Urinary bladder (tissue), 4 donors: Measurements from ENCODE around the gene ACTN1. TPM values are rescaled to one million over a fixed set of nuclear protein-coding genes. Genes with fewer than 3 reads are reported as not detected.

Experiments used
- DNase-seq: peaks from one replicate; pipeline ENCODE4 v3.0.0-alpha.2; 2015; ENCODE audit errors: extremely low spot score
- H3K27ac ChIP-seq: one replicate; pipeline ENCODE4 v1.5.1; 2013; ENCODE audit warnings: low read depth, mild to moderate bottlenecking, moderate library complexity
- H3K36me3 ChIP-seq: one replicate; pipeline ENCODE4 v1.6.1; 2013; ENCODE audit warnings: mild to moderate bottlenecking, moderate library complexity; ENCODE audit not compliant: insufficient read depth
- H3K4me1 ChIP-seq: one replicate; pipeline ENCODE4 v1.6.1; 2013; ENCODE audit warnings: mild to moderate bottlenecking, moderate library complexity; ENCODE audit not compliant: insufficient read depth
- H3K4me3 ChIP-seq: one replicate; pipeline ENCODE4 v1.5.1; 2013; ENCODE audit warnings: low read depth, low read length
- WGBS: extraction: QIAGEN DNeasy Blood & Tissue Kit; methylation state at CpG from one replicate; pipeline ENCODE4 v1.1.7; 2013; 5-methylcytosine and 5-hydroxymethylcytosine counted together
- polyA plus RNA-seq: library from polyadenylated mRNA; stranded (reverse); fragments of 200-250 nt; gene quantifications from one replicate; pipeline ENCODE4 v1.2.3, GENCODE V29; 2013
- total RNA-seq: library from RNA; depleted of rRNA; stranded (reverse); fragments of >200 nt; gene quantifications from one replicate; pipeline ENCODE4 v1.2.3, GENCODE V29; 2014
- donor health status: healthy with polysubstance abuse.
- donor health status: healthy.

The ACTN1 gene
- total and polyA plus RNA-seq, 2 donors: 150 to 723 TPM

- H3K36me3 ChIP-seq: peaks cover 5% of the 10 kb centered on the region
- no peak overlapping the region for H3K4me3 ChIP-seq
- H3K4me1 ChIP-seq: no peaks in the 10 kb centered on the region
- no peak for DNase-seq
- H3K27ac ChIP-seq: no peak overlapping the region
- WGBS: 82% methylated on average over 21 of the region's 21 CpGs
Measured at GRCh38 chr14:68891851-68892660, 87.0 kb downstream of the ACTN1 start.

GRCh38 chr14:68890173-68890931, 88.8 kb downstream of the ACTN1 start:
- no peaks in the 10 kb centered on the region for H3K4me1 ChIP-seq

GRCh38 chr14:68888883-68889282, 90.2 kb downstream of the ACTN1 start:
- Histone ChIP-seq H3K4me3 (no peak overlapping the region), H3K4me1 (no peaks in the 10 kb centered on the region), H3K36me3 (peaks cover 5% of the 10 kb centered on the region), H3K27ac (no peak overlapping the region)
- 91% methylated on average over 8 of the region's 8 CpGs for WGBS
- DNase-seq: no peak

More at GRCh38 chr14:68890173-68890931, 88.8 kb downstream of the ACTN1 start:
- peaks cover 5% of the 10 kb centered on the region for H3K36me3 ChIP-seq
- WGBS: 87% methylated on average over 9 of the region's 9 CpGs
- no peak for DNase-seq
- H3K4me3 ChIP-seq: no peak overlapping the region
- H3K27ac ChIP-seq: no peak overlapping the region

GRCh38 chr14:68888025-68888850, 90.9 kb downstream of the ACTN1 start:
- Histone ChIP-seq H3K4me3 (no peak overlapping the region), H3K36me3 (peaks cover under 1% of the 10 kb centered on the region), H3K27ac (no peak overlapping the region), H3K4me1 (no peaks in the 10 kb centered on the region)
- no peak for DNase-seq
- WGBS: 86% methylated on average over 20 of the region's 20 CpGs

- 40% methylated on average over 4 of the region's 4 CpGs for WGBS
- Histone ChIP-seq H3K4me3 (no peak overlapping the region), H3K27ac (no peak overlapping the region), H3K4me1 (no peaks in the 10 kb centered on the region), H3K36me3 (peaks cover 4% of the 10 kb centered on the region)
- DNase-seq: no peak
Measured at GRCh38 chr14:68886109-68886434, 93.0 kb downstream of the ACTN1 start.

- WGBS: 94% methylated on average over 22 of the region's 22 CpGs
- Histone ChIP-seq H3K4me1 (no peaks in the 10 kb centered on the region), H3K36me3 (peaks cover 4% of the 10 kb centered on the region), H3K27ac (no peak overlapping the region), H3K4me3 (no peak overlapping the region)
- DNase-seq: no peak
Measured at GRCh38 chr14:68885226-68886108, 93.6 kb downstream of the ACTN1 start.

- H3K27ac ChIP-seq: no peak overlapping the region
- DNase-seq: no peak
- H3K4me3 ChIP-seq: no peak overlapping the region
- no peaks in the 10 kb centered on the region for H3K4me1 ChIP-seq
- WGBS: 78% methylated on average over 10 of the region's 10 CpGs
- peaks cover 4% of the 10 kb centered on the region for H3K36me3 ChIP-seq
Measured at GRCh38 chr14:68884031-68885030, 94.8 kb downstream of the ACTN1 start.

GRCh38 chr14:68882235-68882634, 96.9 kb downstream of the ACTN1 start:
- H3K27ac ChIP-seq: no peak overlapping the region
- no peaks in the 10 kb centered on the region for H3K4me1 ChIP-seq
- 93% methylated on average over 10 of the region's 10 CpGs for WGBS
- H3K4me3 ChIP-seq: no peak overlapping the region
- H3K36me3 ChIP-seq: peaks cover 6% of the 10 kb centered on the region
- DNase-seq: no peak

GRCh38 chr14:68881396-68881795, 97.7 kb downstream of the ACTN1 start:
- WGBS: 94% methylated on average over 2 of the region's 2 CpGs
- Histone ChIP-seq H3K27ac (no peak overlapping the region), H3K4me1 (no peaks in the 10 kb centered on the region), H3K4me3 (no peak overlapping the region), H3K36me3 (peaks cover 6% of the 10 kb centered on the region)
- no peak for DNase-seq

- no peak overlapping the region for H3K4me3 ChIP-seq
- H3K36me3 ChIP-seq: peaks cover 6% of the 10 kb centered on the region
- H3K27ac ChIP-seq: no peak overlapping the region
- no peaks in the 10 kb centered on the region for H3K4me1 ChIP-seq
- WGBS: 95% methylated on average over 9 of the region's 9 CpGs
- DNase-seq: no peak
Measured at GRCh38 chr14:68880581-68881105, 98.5 kb downstream of the ACTN1 start.

GRCh38 chr14:68879841-68880575, 99.1 kb downstream of the ACTN1 start:
- Histone ChIP-seq H3K36me3 (peaks cover 6% of the 10 kb centered on the region), H3K27ac (no peak overlapping the region), H3K4me3 (no peak overlapping the region), H3K4me1 (no peaks in the 10 kb centered on the region)
- 89% methylated on average over 13 of the region's 13 CpGs for WGBS
- no peak for DNase-seq
